PC-3 (cell line): ENCODE measurements around the gene BAX. TPM values are rescaled to one million over a fixed set of nuclear protein-coding genes. Genes with fewer than 3 reads are reported as not detected.
"Not testable (repeated sequence)": the region's sequence is repeated elsewhere in the genome, so short reads cannot be mapped to it uniquely, and the experiment has no call there.

Experiments used
- ATAC-seq: fragments of 200-7000 bp; cut with Tn5 transposase; 2 replicates; pipeline ENCODE4 v1.9.1; 2020; ENCODE audit warnings: mild to moderate bottlenecking, moderate library complexity
- BruUV-seq: library from RNA; stranded (reverse); fragments of 400-500 nt; replicated peaks from 2 replicates; lab custom pipeline; 2021; lab: Mats Ljungman, UMichigan
- CTCF ChIA-PET: fragments of 300-600 bp; sonication (Branson Sonifier 250); formaldehyde crosslinking; loops from one replicate; lab custom pipeline; 2022; ENCODE audit warnings: antibody characterized with exemption; lab: Charles Lee
- POLR2A ChIA-PET: fragments of 300-600 bp; sonication (Branson Sonifier 250); formaldehyde crosslinking; loops from one replicate; lab custom pipeline; 2022; ENCODE audit warnings: antibody characterized with exemption; ENCODE audit not compliant: unreplicated experiment; lab: Charles Lee
- DNase-seq: peaks from one replicate; pipeline ENCODE4 v3.0.0-alpha.2; 2015
- H2AFZ ChIP-seq: fragments of 300-600 bp; sonication (generic); 2 replicates; pipeline ENCODE4 v1.6.0; 2016; ENCODE audit warnings: antibody characterized with exemption, low read length
- H3F3A ChIP-seq: fragments of 300-600 bp; sonication (generic); one replicate; pipeline ENCODE4 v1.6.0; 2017; ENCODE audit warnings: antibody characterized with exemption, low read length, control low read depth, mild to moderate bottlenecking; ENCODE audit not compliant: unreplicated experiment
- H3K27ac ChIP-seq: fragments of 300-600 bp; sonication (generic); 2 replicates; pipeline ENCODE4 v1.5.1; 2016; ENCODE audit warnings: mild to moderate bottlenecking, low read length
- H3K27me3 ChIP-seq: fragments of 300-600 bp; sonication (generic); 2 replicates; pipeline ENCODE4 v1.6.1; 2016; ENCODE audit warnings: low read length, mixed read lengths
- H3K36me3 ChIP-seq: fragments of 300-600 bp; sonication (generic); 2 replicates; pipeline ENCODE4 v1.6.1; 2016; ENCODE audit warnings: low read depth, mixed run types, low read length, mixed read lengths
- H3K4me1 ChIP-seq: fragments of 300-600 bp; sonication (generic); 2 replicates; pipeline ENCODE4 v1.5.1; 2016; ENCODE audit warnings: low read length; ENCODE audit not compliant: insufficient read depth
- H3K4me2 ChIP-seq: fragments of 300-600 bp; sonication (generic); 2 replicates; pipeline ENCODE4 v1.6.0; 2016; ENCODE audit warnings: low read length
- H3K4me3 ChIP-seq: fragments of 300-600 bp; sonication (generic); 2 replicates; pipeline ENCODE4 v1.5.1; 2016; ENCODE audit warnings: mild to moderate bottlenecking, low read length, mixed read lengths
- H3K79me2 ChIP-seq: fragments of 300-600 bp; sonication (generic); 2 replicates; pipeline ENCODE4 v1.6.1; 2017; ENCODE audit warnings: low read length, mixed read lengths
- H3K9ac ChIP-seq: fragments of 300-600 bp; sonication (generic); 2 replicates; pipeline ENCODE4 v1.6.0; 2016; ENCODE audit warnings: mild to moderate bottlenecking, low read length
- H3K9me2 ChIP-seq: fragments of 300-600 bp; sonication (generic); replicated peaks from 2 replicates; pipeline ENCODE4 v1.6.1; 2016; ENCODE audit warnings: mixed run types, low read length, mixed read lengths
- H3K9me3 ChIP-seq: fragments of 300-600 bp; sonication (generic); 2 replicates; pipeline ENCODE4 v1.6.1; 2016; ENCODE audit warnings: low read length, mixed read lengths
- H4K20me1 ChIP-seq: fragments of 300-600 bp; sonication (generic); 2 replicates; pipeline ENCODE4 v1.6.1; 2016; ENCODE audit warnings: low read length, mixed read lengths
- EZH2 ChIP-seq: fragments of 300-600 bp; sonication (generic); IDR thresholded peaks from one replicate; pipeline ENCODE4 v1.6.1; 2017; ENCODE audit warnings: antibody characterized with exemption, mild to moderate bottlenecking, low read length; ENCODE audit not compliant: unreplicated experiment
- EZH2phosphoT487 ChIP-seq: fragments of 300-600 bp; sonication (generic); IDR thresholded peaks from 2 replicates; pipeline ENCODE4 v1.6.1; 2018; ENCODE audit warnings: mild to moderate bottlenecking, antibody characterized with exemption, low read length, borderline replicate concordance
- intact Hi-C: fragments of 100-400 bp; cut with micrococcal nuclease; formaldehyde crosslinking; loops from 2 replicates; pipeline ENCODE4 v1.9.0; 2023
- total RNA-seq: library from RNA; depleted of rRNA; stranded (reverse); fragments of >200 nt; gene quantifications from 2 replicates; pipeline ENCODE4 v1.2.3, GENCODE V29; 2014
- TF ChIP-seq, protein P1 (sequence below): fragments of 300-600 bp; sonication (generic); conservative IDR thresholded peaks from 2 replicates; pipeline ENCODE4 v1.5.1; 2017; ENCODE audit warnings: antibody characterized with exemption, low read depth, mild to moderate bottlenecking, low read length

BAX gene
- total RNA-seq, 1 experiment from 2014 or later = 44.8 TPM

DNA sequence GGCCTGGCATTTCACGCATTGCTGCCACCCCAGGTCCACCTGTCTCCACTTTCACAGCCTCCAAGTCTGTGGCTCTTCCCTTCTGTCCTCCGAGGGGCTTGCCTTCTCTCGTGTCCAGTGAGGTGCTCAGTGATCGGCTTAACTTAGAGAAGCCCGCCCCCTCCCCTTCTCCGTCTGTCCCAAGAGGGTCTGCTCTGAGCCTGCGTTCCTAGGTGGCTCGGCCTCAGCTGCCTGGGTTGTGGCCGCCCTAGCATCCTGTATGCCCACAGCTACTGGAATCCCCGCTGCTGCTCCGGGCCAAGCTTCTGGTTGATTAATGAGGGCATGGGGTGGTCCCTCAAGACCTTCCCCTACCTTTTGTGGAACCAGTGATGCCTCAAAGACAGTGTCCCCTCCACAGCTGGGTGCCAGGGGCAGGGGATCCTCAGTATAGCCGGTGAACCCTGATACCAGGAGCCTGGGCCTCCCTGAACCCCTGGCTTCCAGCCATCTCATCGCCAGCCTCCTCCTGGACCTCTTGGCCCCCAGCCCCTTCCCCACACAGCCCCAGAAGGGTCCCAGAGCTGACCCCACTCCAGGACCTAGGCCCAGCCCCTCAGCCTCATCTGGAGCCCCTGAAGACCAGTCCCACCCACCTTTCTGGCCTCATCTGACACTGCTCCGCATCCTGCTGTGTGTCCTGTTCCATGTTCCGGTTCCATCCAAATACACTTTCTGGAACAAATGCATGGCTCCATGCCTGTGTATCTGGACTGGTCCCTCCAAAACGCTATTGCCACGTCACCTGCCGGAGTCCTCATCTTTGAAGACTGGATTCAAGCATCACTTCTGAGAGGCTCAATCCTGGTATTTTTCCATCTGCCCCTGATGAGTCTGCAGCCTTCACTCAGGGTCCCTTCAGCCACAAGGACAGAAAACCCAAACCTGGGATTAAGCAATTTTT is 31.9 kb upstream of the BAX start:
- Histone ChIP-seq H3K27me3 (no peaks in the 10 kb centered on the region), H3F3A (no peaks in the 10 kb centered on the region), H2AFZ (no peak overlapping the region), H3K4me3 (no peak overlapping the region), H3K27ac (no peak overlapping the region), H3K9me2 (no peaks in the 10 kb centered on the region), H3K9ac (no peak overlapping the region), H3K36me3 (no peaks in the 10 kb centered on the region), H3K9me3 (no peaks in the 10 kb centered on the region), H4K20me1 (no peaks in the 10 kb centered on the region), H3K4me2 (no peak overlapping the region), H3K4me1 (peaks cover 21% of the 10 kb centered on the region), H3K79me2 (no peaks in the 10 kb centered on the region)
- DNase-seq = no peak
- TF ChIP-seq, protein P1, sequence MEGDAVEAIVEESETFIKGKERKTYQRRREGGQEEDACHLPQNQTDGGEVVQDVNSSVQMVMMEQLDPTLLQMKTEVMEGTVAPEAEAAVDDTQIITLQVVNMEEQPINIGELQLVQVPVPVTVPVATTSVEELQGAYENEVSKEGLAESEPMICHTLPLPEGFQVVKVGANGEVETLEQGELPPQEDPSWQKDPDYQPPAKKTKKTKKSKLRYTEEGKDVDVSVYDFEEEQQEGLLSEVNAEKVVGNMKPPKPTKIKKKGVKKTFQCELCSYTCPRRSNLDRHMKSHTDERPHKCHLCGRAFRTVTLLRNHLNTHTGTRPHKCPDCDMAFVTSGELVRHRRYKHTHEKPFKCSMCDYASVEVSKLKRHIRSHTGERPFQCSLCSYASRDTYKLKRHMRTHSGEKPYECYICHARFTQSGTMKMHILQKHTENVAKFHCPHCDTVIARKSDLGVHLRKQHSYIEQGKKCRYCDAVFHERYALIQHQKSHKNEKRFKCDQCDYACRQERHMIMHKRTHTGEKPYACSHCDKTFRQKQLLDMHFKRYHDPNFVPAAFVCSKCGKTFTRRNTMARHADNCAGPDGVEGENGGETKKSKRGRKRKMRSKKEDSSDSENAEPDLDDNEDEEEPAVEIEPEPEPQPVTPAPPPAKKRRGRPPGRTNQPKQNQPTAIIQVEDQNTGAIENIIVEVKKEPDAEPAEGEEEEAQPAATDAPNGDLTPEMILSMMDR = no peak
- no peak for TF ChIP-seq EZH2
- no peak for TF ChIP-seq EZH2phosphoT487
- intact Hi-C loops = no loop called here
- no peak for ATAC-seq
- ChIA-PET CTCF (no interaction called here), POLR2A (no interaction called here)
- TSS peak; percentile 36 for BruUV-seq

DNA sequence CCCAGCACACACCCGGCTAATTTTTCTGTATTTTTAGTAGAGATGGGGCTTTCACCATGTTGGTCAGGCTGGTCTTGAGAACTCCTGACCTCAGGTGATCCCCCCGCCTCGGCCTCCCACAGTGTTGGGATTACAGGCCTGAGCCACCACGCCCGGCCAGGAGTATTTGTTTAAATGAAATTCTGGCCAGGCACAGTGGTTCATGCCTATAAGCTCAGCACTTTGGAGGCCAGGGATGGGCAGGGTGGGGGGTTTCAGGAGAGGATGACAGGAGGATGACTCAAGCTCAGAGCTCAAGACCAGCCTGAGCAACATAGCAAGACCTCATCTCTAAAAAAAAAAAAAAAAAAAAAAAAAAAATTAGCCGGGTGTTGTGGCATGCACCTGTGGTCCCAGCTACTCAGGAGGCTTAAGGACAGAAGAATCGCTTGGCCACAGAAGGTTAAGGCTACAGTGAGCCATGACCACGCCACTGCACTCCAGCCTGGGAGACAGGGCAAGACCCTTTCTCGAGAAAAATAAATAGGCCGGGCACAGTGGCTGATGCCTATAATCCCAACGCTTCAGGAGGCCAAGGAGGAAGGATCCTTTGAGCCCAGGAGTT is 29.3 kb upstream of the BAX start:
- ChIA-PET POLR2A (interaction anchor here (0.7 to 0.8 kb wide), 2 partner anchors 8 to 53 kb away, joined by 3 to 4 read pairs; partner anchors contain the start of gene DHDH), CTCF (no interaction called here)
- Histone ChIP-seq H3K79me2 (no peaks in the 10 kb centered on the region), H3K36me3 (no peaks in the 10 kb centered on the region), H4K20me1 (no peaks in the 10 kb centered on the region), H3K27ac (peak overlapping the region; percentile 96), H3K9ac (peak overlapping the region; percentile 75), H3K9me3 (no peaks in the 10 kb centered on the region), H3K9me2 (no peaks in the 10 kb centered on the region), H3F3A (no peaks in the 10 kb centered on the region), H2AFZ (no peak overlapping the region), H3K4me3 (no peak overlapping the region), H3K27me3 (no peaks in the 10 kb centered on the region), H3K4me2 (no peak overlapping the region), H3K4me1 (peaks cover 26% of the 10 kb centered on the region)
- intact Hi-C loops = no loop called here
- no peak for TF ChIP-seq EZH2phosphoT487
- TF ChIP-seq EZH2 = no peak
- TF ChIP-seq, protein P1 = no peak
- peak; percentile 54 for ATAC-seq
- peak; percentile 67 for DNase-seq
- no TSS peak for BruUV-seq

DNA sequence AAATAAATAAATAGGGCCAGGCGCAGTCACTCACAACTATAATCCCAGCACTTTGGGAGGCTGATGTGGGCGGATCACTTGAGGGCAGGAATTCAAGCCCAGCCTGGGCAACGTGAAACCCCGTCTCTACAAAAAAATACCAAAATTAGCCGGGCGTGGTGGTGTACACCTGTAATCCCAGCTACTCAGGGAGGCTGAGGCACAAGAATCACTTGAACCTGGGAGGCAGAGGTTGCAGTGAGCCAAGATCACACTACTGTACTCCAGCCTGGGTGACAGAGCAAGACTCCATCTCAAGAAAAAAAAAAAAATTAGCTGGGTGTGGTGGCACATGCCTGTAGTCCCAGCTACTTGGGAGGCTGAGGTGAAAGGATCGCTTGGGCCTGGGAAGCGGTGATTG is 28.8 kb upstream of the BAX start:
- H3K9me2 ChIP-seq, ATAC-seq, CTCF ChIA-PET, H4K20me1 ChIP-seq, H3F3A ChIP-seq, H2AFZ ChIP-seq, H3K4me3 ChIP-seq, intact Hi-C loops, H3K27me3 ChIP-seq, H3K36me3 ChIP-seq, DNase-seq, H3K9me3 ChIP-seq, H3K79me2 ChIP-seq, BruUV-seq: not testable (repeated sequence)
- Histone ChIP-seq H3K9ac (peak overlapping the region; percentile 75), H3K4me2 (0 out of 2 replicates have a peak overlapping the region, but pooled peaks have one; percentile 54), H3K4me1 (peaks cover 26% of the 10 kb centered on the region), H3K27ac (peak overlapping the region; percentile 96)
- POLR2A ChIA-PET = interaction anchor here (0.7 kb wide), 1 partner anchor 54 kb away, joined by 4 read pairs; no protein-coding TSS in a partner anchor
